Transverse colon (tissue), 3 donors: Measurements from ENCODE around the gene FRS3.

Experiments
- EP300 ChIP-seq: sonication (generic); formaldehyde crosslinking; IDR thresholded peaks from one replicate; pipeline ENCODE4 v1.6.1; 2017; ENCODE audit warnings: antibody characterized with exemption, low read depth
- POLR2A ChIP-seq: fragments of 450-650 bp; IDR thresholded peaks from one replicate; pipeline ENCODE4 v1.6.1; 2016; ENCODE audit warnings: antibody characterized with exemption, mild to moderate bottlenecking, moderate library complexity
- TF ChIP-seq, protein P1 (sequence below), 5 experiments: fragments of 200-600 bp in 3 of 5; fragments of 450-650 bp in 2 of 5; sonication (generic) in 3 of 5; IDR thresholded peaks; 1 replicate in 2 of 5; 2 replicates in 3 of 5; pipeline ENCODE4 v1.5.1; 2016 to 2017; ENCODE audit warnings: antibody characterized with exemption in 5 of 5, inconsistent platforms in 3 of 5, mild to moderate bottlenecking in 2 of 5, moderate library complexity in 1 of 5

DNA sequence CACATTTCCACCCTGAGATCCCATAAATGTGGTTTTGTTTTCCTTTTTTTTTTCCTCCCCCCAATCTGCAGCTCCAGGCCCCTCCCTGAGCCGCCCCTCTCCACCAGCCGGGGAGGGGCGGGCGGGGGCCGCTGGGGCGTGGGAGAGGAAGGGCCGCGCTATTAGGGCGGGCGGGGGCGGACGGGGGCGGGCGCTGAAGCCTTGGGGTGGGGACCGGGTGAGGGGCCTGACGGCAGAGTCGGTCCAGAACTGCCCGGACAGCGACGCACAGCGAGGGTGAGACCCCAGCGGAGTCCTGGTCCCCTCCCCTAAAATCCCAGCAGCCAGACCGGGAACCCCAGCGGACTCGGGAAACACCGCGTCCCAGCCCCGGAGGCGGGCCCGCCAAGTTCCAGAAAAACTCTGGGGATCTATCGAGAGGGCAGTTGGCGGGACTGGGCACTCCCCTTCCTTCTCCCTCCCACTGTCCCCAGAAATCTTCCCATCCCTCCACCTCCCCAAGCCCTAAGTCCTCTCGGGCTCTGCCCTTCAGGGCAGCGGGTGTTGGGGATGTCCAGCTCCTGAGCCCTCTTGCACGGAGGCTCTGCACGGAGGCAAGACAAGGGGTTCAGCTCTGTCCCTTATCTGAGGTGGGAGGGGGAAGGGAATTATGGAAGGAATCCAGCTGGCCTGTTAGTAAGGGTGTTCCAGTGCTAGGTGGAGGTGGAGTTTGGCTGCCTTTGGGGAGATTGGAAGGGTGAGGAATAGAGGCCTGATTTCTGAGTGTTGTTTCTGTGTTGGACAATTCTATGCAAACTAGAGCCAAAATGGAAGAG is 1.1 kb upstream of the FRS3 start, which contains the start of gene PRICKLE4:
- TF ChIP-seq, protein P1, sequence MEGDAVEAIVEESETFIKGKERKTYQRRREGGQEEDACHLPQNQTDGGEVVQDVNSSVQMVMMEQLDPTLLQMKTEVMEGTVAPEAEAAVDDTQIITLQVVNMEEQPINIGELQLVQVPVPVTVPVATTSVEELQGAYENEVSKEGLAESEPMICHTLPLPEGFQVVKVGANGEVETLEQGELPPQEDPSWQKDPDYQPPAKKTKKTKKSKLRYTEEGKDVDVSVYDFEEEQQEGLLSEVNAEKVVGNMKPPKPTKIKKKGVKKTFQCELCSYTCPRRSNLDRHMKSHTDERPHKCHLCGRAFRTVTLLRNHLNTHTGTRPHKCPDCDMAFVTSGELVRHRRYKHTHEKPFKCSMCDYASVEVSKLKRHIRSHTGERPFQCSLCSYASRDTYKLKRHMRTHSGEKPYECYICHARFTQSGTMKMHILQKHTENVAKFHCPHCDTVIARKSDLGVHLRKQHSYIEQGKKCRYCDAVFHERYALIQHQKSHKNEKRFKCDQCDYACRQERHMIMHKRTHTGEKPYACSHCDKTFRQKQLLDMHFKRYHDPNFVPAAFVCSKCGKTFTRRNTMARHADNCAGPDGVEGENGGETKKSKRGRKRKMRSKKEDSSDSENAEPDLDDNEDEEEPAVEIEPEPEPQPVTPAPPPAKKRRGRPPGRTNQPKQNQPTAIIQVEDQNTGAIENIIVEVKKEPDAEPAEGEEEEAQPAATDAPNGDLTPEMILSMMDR (IDR thresholded peaks at IDR 0.05), result no peak
- TF ChIP-seq POLR2A (no peak), EP300 (no peak)
